Measurements from ENCODE around the gene BCL2. TPM values are rescaled to one million over a fixed set of nuclear protein-coding genes. Genes with fewer than 3 reads are reported as not detected.
"Not testable (repeated sequence)": the region's sequence is repeated elsewhere in the genome, so short reads cannot be mapped to it uniquely, and the experiment has no call there.

BCL2 gene
- 12.2 and 12.3 TPM in 2 replicates for total RNA-seq (2014; rRNA removed; shearing (Covaris generic))
- polyA plus RNA-seq (2014; cell fraction: nucleus; rRNA removed), result 8.3 and 14.7 TPM in 2 replicates

- no peak for DNase-seq (ENCODE audit: extremely low read depth, low read depth)
Measured at GRCh38 chr18:63319383-63320122, at the start of gene BCL2. Gene BCL2 (minus strand): TSS chr18:63319769.

DNA sequence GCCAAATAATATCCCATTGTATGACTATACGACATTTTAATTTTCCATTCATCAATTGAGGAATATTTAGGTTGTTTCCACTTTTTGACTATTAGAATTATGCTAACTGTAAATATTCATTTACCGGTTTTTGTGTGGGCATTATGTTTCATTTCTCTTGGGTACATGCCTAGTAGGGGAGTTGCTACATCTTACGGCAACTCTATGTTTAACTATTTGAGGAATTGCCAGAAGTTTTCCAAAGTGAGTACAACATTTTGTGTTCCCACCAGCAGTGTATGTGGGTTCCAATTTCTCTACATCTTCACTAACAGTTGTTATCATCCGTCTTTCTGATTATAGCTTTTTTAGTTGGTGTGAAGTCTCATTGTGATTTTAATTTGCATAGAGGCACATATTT is 49.0 kb upstream of the BCL2 start:
- no peak for DNase-seq (ENCODE audit: extremely low read depth, low read depth)

GRCh38 chr18:63367053-63367953 is 47.7 kb upstream of the BCL2 start, which contains the start of gene KDSR:
Gene KDSR (minus strand): TSS chr18:63367206. CDS start chr18:63367118, 88 bp downstream.
- peak; percentile 95 for DNase-seq (ENCODE audit: extremely low read depth, low read depth)

- DNase-seq (ENCODE audit: extremely low read depth, low read depth), result peak; percentile 48
Measured at GRCh38 chr18:63366213-63367052, 46.9 kb upstream of the BCL2 start.

GRCh38 chr18:63365876-63366212 is 46.3 kb upstream of the BCL2 start:
- DNase-seq (ENCODE audit: extremely low read depth, low read depth), result no peak

DNA sequence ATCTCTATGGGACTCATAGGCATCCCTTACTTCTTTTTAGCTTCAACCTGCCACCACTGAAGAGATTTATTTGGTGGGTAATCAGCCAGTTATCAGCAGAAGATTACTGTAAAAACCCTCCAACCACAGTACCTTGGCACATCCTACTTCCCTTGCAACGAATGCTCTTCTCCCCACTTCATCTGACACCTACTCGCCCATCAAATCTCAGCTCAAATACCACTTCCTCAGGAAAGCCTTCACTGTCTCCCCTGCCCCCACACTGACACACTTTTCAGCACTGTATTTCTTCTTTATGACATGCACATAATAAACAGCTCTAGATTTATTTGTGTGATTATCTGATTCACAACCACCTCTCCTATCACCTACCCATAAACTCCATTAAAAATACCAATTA is 44.4 kb upstream of the BCL2 start:
- no peak for DNase-seq (ENCODE audit: extremely low read depth, low read depth)

DNA sequence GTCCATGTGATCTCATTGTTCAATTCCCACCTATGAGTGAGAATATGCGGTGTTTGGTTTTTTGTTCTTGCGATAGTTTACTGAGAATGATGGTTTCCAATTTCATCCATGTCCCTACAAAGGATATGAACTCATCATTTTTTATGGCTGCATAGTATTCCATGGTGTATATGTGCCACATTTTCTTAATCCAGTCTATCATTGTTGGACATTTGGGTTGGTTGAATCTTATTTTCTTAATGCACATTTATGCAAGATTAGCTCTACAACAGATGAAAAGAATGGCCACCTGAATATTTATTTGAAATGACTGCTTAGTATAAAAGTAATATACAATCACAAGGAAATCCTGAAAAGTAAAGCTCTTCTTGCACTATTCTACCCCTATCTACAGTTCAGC is 43.9 kb upstream of the BCL2 start:
- not testable (repeated sequence) for DNase-seq (ENCODE audit: extremely low read depth, low read depth)

GRCh38 chr18:63356272-63356896 is 36.8 kb upstream of the BCL2 start:
- no peak for DNase-seq (ENCODE audit: extremely low read depth, low read depth)

DNA sequence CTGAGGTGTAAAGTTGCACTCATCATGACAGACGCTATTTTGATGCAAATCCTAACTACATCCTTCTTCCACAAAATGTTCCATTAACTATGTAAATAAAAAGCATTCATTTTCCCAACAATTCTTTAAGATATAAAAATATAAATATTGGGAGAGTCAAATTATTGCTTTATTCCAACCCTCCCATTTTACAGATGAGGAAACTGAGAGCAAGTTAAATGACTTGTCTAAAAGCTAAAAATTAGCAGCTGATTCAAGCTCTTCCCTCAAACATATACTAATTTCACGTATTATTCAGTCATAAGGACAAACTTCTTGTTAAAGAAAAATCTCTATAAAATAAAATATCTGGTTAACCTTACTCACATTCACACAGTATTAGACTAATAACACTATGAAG is 30.7 kb upstream of the BCL2 start:
- no peak for DNase-seq (ENCODE audit: extremely low read depth, low read depth)

- no peak for DNase-seq (ENCODE audit: extremely low read depth, low read depth)
Measured at GRCh38 chr18:63348508-63349136, 29.1 kb upstream of the BCL2 start.

- no peak for DNase-seq (ENCODE audit: extremely low read depth, low read depth)
Measured at GRCh38 chr18:63346480-63347183, 27.1 kb upstream of the BCL2 start.

DNA sequence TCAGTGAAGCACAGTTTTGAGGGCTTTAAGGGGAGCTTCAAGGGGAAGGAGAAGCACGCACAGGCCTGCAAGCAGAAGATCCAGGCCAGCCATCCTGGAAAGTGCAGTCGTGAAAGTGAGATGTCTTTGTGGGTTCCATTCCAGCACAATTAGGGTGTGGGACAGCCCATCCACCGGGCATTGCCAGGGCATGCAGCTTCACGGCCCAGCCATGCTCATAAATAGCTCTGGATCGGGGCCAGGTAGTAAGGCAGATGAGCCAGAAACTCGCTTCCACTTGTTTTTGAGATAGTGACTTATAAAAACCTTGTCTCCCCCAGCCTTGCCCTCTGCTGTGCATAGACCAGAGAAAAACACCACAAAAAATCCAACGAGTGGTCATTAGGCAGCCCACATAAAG is 26.5 kb upstream of the BCL2 start:
- no peak for DNase-seq (ENCODE audit: extremely low read depth, low read depth)

DNA sequence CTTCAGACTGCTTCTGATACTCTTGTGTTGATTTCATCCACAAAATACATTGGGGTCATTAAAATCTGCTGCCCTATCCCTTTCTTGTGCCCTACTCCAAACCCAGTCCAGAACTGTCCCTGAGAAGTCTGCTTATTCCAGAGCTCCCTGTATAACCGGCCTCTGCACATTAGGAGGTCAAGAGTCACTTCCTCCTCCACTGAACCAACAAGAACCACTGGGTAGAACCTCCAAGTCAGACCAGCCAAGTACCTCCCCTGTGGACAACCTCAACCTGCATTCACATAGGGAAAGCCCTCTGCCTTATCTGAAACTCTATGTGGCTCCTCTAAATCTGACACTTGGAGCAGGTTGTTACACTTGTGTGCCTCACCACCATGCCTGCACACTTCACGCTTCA is 25.3 kb upstream of the BCL2 start:
- no peak for DNase-seq (ENCODE audit: extremely low read depth, low read depth)

DNA sequence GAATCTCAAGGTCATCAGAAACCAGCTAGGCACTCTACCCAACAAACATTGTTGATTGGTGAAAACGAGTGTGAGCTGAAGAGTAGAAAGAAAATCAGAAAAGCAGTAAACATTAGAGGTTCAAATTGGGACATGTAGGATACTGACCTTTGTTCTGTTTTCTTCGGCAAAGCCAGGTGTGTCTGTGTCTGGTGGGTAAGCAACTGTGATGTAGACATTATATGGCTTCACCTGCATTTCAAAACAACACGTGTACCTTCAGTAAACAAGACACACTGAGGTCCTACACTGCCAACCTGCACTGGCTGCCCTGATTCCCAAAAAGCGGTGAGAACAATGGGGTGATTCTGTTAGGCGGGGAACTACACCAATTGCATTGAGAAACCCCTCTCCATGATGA is 24.7 kb upstream of the BCL2 start:
- no peak for DNase-seq (ENCODE audit: extremely low read depth, low read depth)

DNA sequence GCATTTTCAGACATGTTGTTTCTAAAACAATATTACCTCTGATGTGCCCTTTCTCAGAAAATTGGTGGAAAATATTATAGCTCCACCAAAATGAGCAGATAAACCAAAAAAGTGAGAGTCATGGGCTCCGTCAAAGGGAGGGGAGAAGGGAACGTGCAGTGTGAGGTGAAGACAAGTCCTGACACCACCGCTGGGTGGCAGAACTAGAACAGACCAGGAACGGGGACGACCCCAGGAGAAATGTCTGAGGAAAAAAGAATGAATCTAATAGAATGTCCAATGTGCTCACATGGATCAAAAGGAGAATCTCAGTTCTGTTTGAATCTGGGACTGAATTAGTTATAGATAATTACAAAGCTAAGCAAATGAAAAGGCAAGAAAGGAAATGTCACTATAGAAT is 22.6 kb upstream of the BCL2 start:
- no peak for DNase-seq (ENCODE audit: extremely low read depth, low read depth)

- no peak for DNase-seq (ENCODE audit: extremely low read depth, low read depth)
Measured at GRCh38 chr18:63339920-63340484, 20.4 kb upstream of the BCL2 start.

DNA sequence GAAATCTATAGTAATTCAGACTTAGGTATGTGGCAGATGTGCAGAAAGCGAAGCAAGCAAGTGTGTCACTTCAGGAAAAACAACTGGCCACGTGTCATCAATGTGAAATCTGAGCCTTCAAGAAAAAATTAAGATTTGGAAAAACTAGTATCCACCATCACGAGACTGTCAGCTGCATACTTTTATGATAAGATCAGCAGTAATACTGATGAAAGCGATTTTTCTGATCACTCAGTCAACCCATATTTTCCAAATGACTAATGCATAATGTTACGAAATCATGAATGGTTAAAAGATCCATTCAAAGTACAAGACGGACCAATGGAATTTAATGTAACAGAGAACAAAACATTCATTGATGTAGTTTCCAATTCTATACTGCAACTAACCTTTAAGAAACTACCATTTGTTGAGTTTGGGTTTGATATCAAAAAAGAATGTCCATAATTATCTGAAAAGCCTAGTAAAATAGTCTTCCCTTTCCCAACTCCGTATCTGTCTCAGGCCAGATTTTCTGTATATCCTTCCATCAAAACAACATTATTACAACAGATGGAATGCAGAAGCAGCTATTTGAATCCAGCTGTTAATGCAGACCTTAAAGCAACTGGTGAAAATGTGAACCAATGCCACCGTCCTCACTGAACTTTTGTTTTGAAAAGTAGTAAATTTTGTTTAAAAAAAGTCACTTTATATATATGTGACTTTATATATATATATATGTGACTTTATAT is 17.0 kb upstream of the BCL2 start:
- DNase-seq (ENCODE audit: extremely low read depth, low read depth), result peak; percentile 41

GRCh38 chr18:63331105-63331504 is 11.5 kb upstream of the BCL2 start:
- DNase-seq (ENCODE audit: extremely low read depth, low read depth), result no peak

All from NCI-H460 (cell line).